Right kidney (tissue), 1 donor: ENCODE measurements around the gene CYTH1.
A peak's percentile ranks its signal among the peaks of the same experiment; 100 is the strongest.

Experiments used
- DNase-seq: peaks from one replicate; pipeline ENCODE4 v3.0.0-alpha.2; 2016

Gene CYTH1

GRCh38 chr17:78735832-78736525, 46.1 kb downstream of the CYTH1 start:
- no peak for DNase-seq

DNA sequence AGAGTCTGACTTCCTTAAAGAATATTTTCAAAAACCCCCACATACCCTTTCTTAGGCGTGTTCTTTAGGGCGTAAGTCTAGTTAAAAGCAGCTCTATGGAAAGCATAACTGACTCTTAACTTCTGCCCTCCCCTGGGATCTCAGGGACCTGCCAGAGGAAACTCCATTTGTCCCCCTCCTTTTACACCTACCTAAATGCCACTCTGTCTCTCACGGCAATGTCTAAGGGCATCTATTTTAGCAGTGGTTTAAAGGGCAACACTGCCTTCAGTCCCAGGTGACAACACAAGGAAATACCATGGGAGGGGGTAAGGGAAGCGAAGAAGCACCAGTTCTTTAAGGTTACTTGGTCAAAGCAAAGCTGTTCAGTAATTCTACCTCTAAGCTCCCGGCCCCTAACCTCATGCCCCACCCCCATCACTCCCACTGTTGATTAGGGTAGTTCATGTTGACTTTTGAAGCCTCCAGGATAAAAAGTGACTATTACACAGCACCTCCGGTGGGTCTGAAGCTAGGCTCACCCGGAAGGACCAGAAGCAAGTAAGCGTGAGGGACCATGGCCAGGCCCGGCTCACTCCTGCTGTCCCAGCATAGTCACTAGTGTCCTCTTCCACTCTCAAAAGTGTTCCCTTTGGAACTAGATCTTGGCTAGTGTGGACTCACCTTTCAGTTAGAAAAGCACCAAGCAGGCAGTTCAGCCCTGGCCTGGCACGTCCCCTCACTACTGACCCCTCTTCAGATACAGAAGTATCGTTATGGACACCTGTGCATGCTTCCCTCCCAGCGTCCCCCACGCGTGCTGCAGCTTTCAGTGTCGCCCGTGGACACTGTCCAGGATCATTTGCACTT, 47.1 kb downstream of the CYTH1 start:
- DNase-seq, result no peak

GRCh38 chr17:78732354-78732753, 49.7 kb downstream of the CYTH1 start:
- DNase-seq, result no peak

- no peak for DNase-seq
These were observed 50.2 kb downstream of the CYTH1 start for GRCh38 chr17:78731904-78732303.

- DNase-seq, result no peak
These were observed 52.4 kb downstream of the CYTH1 start for GRCh38 chr17:78729641-78730040.

DNA sequence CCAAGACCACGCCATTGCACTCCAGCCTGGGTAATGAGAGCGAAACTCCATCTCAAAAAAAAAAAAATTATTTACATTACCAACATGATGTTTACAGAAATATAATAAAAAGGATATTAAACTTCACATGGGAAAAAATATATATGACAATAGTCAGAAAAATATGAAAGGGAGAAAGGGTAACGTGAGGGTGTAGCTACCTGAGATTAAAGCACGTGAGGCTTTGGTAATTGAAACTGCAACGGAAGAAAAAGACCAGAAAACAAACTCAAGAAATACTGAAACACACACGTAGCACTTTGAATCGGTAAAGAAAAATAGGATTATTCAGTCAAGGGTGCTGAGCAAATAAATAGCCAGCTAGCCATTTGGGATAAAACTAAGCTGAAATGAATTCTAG, 53.6 kb downstream of the CYTH1 start:
- no peak for DNase-seq

GRCh38 chr17:78727476-78728229, 54.4 kb downstream of the CYTH1 start:
- DNase-seq, result no peak

DNA sequence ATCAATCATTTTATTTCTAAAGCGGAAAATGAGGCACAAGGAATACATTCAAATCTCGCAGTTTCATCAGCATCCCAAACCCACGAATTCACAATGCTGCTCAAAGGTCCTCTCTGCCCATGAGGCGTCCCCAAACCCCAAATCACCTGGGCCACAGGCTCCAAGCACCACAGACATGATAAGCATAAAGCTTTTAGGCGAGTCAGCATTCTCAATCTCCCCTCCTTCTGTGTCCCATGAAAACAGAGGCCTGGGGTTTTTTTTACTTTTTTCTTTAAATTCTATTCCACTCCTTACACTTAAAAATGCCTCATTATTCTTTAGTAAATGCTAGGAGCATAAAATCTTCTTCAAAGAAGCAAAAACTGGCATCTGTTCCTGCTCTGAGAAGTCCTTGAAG, 55.0 kb downstream of the CYTH1 start:
- DNase-seq, result no peak

- no peak for DNase-seq
These were observed 55.6 kb downstream of the CYTH1 start for GRCh38 chr17:78726513-78726912.

GRCh38 chr17:78725448-78726021, 56.5 kb downstream of the CYTH1 start:
- DNase-seq, result no peak

DNA sequence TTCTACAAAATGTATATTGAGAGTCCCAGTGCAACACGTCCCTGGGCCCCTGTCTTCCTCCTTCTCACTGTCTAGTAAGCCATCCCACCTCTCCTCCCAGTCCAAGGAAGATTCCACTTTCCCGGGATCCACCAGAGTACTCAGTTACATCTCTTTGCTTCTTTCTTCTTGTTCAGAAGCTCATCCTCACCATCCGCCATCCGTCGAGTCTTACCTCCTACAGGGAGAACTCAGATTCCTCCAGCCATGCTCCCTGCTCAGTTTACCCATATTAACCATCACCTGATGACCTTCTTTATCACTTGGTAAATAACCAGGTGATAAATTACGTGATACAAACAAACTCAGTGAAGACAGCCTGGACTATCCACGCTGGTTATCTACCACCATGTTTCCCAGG, 57.1 kb downstream of the CYTH1 start:
- no peak for DNase-seq

GRCh38 chr17:78724544-78724943, 57.5 kb downstream of the CYTH1 start:
- no peak for DNase-seq

DNA sequence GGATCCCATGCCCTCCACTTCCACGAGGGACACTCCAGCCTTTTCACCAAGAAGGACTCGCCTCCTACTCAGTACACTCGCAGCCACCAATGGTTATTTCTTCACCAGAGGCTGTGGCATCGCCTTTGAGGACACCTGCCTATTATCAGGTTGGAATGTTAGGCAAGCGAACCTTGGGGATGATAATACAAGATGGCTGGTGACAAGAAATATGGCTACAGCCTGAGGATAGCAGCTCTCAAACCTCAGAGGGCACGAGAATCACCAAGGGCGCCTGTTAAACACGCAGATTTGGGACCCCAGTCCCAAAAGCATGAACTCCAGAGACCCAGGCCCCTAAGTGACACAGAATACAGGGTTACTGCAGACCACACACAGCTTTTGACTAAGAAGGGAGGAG, 58.1 kb downstream of the CYTH1 start:
- no peak for DNase-seq

DNA sequence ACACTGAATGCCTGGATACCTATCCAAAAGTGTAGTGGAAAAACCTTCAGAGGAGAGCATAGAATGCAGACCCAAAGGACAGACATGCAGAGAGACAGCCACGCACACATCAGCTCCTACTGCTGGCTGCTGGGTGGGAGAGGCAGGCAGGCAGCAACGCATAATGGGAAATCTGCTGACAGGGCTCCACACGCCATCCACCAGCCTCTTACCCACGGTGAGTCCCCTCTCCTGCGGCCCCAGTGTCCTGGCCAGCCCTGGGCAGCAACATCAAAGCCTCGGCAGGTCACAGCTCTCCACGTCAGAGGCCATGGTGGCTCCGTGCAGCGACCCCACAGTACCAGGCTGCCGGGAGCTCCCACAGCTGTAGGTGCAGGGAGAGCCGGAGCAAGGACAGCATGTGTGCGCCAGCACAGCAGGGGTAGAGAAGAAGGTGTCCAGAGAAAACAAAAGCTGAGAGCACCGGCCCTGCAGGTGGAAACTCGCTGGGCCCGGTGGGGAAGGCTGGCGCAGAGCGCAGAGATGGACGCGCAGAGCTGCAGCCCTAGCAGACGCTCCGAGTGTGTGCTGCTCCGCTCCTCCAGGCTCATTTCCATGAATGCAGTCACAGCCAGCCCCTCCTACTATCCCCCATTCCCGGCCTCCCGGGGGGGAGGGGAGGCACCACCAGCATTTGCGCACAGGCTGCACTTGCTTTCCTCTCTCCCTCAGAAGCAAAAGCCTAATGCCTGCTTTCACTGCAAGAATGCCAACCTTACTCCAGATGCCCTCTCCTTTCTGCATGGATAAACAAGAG, 58.9 kb downstream of the CYTH1 start:
- peak; percentile 85 for DNase-seq

DNA sequence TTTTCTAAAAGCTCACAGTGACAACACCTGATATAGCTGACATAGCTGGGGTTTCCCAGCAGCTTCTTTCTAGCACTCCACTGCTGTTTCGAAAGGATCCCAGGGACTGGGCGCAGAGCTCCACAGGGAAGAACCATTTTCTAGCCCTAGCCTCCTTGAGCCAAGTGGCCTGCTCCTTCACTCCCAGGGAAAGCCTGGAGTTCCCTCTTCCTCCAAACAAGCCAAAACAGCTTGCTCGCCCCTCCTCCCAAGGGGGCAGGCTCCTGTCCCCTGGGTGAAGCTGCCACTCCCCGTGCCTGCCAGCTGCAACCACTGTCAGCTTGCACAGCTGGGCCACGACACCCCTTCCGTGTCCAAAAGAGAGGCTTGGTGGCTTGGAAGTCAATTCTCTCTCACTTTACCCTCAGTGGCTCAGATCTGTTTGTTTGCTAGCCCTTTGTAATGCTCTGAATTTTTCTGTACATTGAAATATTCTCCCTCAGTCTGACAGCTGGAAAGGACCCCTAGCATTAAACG, 59.8 kb downstream of the CYTH1 start:
- no peak for DNase-seq

GRCh38 chr17:78719630-78720298, 62.3 kb downstream of the CYTH1 start:
- DNase-seq, result no peak

- no peak for DNase-seq
These were observed 63.4 kb downstream of the CYTH1 start for GRCh38 chr17:78718575-78719208.

- peak; percentile 67 for DNase-seq
These were observed 64.6 kb downstream of the CYTH1 start for GRCh38 chr17:78717431-78717980.

- peak; percentile 72 for DNase-seq
These were observed 65.2 kb downstream of the CYTH1 start for GRCh38 chr17:78716814-78717393.

- DNase-seq, result no peak
These were observed 65.8 kb downstream of the CYTH1 start for GRCh38 chr17:78716292-78716691.
